Gastroesophageal sphincter (tissue), 3 donors: ENCODE data around the gene ZEB2.

Experiments
- EP300 ChIP-seq: sonication (generic); formaldehyde crosslinking; IDR thresholded peaks from one replicate; pipeline ENCODE4 v1.6.1; 2017; ENCODE audit warnings: antibody characterized with exemption, mild to moderate bottlenecking
- POLR2A ChIP-seq, 2 donors: fragments of 450-650 bp; IDR thresholded peaks; one replicate each; pipeline ENCODE4 v1.6.1; 2017; ENCODE audit warnings: antibody characterized with exemption in 2 of 2, mild to moderate bottlenecking in 2 of 2, moderate library complexity in 1 of 2
- TF ChIP-seq, protein P1 (sequence below), 4 experiments: fragments of 200-600 bp in 2 of 4; fragments of 450-650 bp in 2 of 4; sonication (generic) in 1 of 4; IDR thresholded peaks; one replicate each; pipeline ENCODE4 v1.5.1; 2017 to 2019; ENCODE audit warnings: antibody characterized with exemption in 4 of 4, mild to moderate bottlenecking in 2 of 4, moderate library complexity in 2 of 4

DNA sequence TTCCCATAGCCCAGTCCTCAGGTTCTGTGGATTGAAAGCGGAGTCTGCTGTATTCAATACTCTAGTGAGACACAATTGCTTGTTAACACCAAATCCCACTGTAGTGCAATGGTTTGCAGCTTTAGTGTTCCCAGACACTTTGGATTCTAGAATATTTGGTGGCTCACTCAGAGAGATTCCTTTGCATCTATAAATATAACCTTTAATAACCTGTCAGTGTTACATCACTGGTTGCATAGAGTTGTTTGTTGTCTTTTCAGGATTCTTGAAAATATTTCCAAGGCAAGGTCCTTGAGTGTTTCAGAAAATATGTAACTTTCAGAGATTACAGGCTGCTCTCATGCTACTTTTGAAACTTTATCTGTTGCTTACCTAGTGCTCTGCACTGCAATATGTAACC lies 157.5 kb downstream of the ZEB2 start:
- TF ChIP-seq, protein P1, sequence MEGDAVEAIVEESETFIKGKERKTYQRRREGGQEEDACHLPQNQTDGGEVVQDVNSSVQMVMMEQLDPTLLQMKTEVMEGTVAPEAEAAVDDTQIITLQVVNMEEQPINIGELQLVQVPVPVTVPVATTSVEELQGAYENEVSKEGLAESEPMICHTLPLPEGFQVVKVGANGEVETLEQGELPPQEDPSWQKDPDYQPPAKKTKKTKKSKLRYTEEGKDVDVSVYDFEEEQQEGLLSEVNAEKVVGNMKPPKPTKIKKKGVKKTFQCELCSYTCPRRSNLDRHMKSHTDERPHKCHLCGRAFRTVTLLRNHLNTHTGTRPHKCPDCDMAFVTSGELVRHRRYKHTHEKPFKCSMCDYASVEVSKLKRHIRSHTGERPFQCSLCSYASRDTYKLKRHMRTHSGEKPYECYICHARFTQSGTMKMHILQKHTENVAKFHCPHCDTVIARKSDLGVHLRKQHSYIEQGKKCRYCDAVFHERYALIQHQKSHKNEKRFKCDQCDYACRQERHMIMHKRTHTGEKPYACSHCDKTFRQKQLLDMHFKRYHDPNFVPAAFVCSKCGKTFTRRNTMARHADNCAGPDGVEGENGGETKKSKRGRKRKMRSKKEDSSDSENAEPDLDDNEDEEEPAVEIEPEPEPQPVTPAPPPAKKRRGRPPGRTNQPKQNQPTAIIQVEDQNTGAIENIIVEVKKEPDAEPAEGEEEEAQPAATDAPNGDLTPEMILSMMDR (IDR thresholded peaks at IDR 0.05), result no peak
- TF ChIP-seq EP300 (no peak), POLR2A (IDR thresholded peaks at IDR 0.05) (no peak)
